ENCODE data around the gene TUBA4B. TPM values are rescaled to one million over a fixed set of nuclear protein-coding genes. Genes with fewer than 3 reads are reported as not detected.

Gene TUBA4B
- total RNA-seq, 2 donors from 2014 or later: not detected

GRCh38 chr2:219277703-219278654 lies 24.9 kb downstream of the TUBA4B start:
- H3K27me3 ChIP-seq (replicated peaks; ENCODE audit: insufficient read depth): no peaks in the 10 kb centered on the region
- TF ChIP-seq POLR2A (IDR thresholded peaks at IDR 0.05): no peak
- peak; percentile 81 for TF ChIP-seq POLR2AphosphoS5 (IDR thresholded peaks at IDR 0.05)
- TF ChIP-seq, protein P1, sequence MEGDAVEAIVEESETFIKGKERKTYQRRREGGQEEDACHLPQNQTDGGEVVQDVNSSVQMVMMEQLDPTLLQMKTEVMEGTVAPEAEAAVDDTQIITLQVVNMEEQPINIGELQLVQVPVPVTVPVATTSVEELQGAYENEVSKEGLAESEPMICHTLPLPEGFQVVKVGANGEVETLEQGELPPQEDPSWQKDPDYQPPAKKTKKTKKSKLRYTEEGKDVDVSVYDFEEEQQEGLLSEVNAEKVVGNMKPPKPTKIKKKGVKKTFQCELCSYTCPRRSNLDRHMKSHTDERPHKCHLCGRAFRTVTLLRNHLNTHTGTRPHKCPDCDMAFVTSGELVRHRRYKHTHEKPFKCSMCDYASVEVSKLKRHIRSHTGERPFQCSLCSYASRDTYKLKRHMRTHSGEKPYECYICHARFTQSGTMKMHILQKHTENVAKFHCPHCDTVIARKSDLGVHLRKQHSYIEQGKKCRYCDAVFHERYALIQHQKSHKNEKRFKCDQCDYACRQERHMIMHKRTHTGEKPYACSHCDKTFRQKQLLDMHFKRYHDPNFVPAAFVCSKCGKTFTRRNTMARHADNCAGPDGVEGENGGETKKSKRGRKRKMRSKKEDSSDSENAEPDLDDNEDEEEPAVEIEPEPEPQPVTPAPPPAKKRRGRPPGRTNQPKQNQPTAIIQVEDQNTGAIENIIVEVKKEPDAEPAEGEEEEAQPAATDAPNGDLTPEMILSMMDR (IDR thresholded peaks at IDR 0.05): peak; percentile 93 to 98 (median 95)
- 29% methylated on average over 25 of the region's 25 CpGs for WGBS
- peaks cover 13% of the 10 kb centered on the region for H3K4me1 ChIP-seq (replicated peaks)
- peak; percentile 70 for DNase-seq (ENCODE audit: low spot score)
- intact Hi-C loops (cut with DNase I): loop anchor here (2.0 kb wide), 1 partner anchor 17 kb away; no protein-coding TSS in a partner anchor
- no peaks in the 10 kb centered on the region for H3K9me3 ChIP-seq
- H3K4me3 ChIP-seq: no peak overlapping the region
- peaks cover 0 to 8% of the 10 kb centered on the region in 2 donors for H3K36me3 ChIP-seq
- peak overlapping the region; percentile 94 to 98 for H3K27ac ChIP-seq

DNA sequence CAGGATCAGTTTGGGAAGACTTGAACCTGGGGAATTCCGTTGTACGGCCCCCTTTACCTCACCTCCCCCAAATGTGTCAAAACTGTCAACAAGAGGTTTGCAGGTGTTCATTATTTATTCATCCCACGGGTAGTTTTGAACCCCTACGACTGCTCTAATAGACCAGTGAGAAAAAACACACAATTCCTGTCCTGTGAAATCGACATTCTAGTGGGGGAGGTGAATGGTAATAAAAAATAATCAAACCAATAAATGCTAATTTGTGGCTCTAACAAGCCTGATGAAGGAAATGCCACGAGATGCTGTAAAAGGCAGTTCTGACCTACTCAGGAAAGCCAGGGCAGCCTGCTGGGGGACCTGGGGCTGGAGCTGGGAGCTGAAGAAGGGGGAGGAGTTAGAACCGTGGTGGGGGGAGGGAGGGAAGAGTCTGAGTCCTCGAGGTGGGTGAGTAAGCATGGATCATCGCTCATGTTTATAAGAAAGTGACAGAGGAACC lies 25.7 kb downstream of the TUBA4B start:
- H3K9me3 ChIP-seq: no peaks in the 10 kb centered on the region
- peaks cover 13% of the 10 kb centered on the region for H3K4me1 ChIP-seq (replicated peaks)
- intact Hi-C loops (cut with DNase I): loop anchor here (2.0 kb wide), 1 partner anchor 16 kb away; no protein-coding TSS in a partner anchor
- H3K27me3 ChIP-seq (replicated peaks; ENCODE audit: insufficient read depth): no peaks in the 10 kb centered on the region
- H3K36me3 ChIP-seq: peaks cover 0 to 9% of the 10 kb centered on the region in 2 donors
- 9% methylated on average over 9 of the region's 9 CpGs for WGBS
- DNase-seq (ENCODE audit: low spot score): no peak
- peak overlapping the region; percentile 94 to 98 for H3K27ac ChIP-seq
- H3K4me3 ChIP-seq: peak overlapping the region; percentile 64 to 77
- TF ChIP-seq POLR2A (IDR thresholded peaks at IDR 0.05): no peak
- TF ChIP-seq, protein P1 (IDR thresholded peaks at IDR 0.05): peak in 1 of 4 experiments; percentile 21

DNA sequence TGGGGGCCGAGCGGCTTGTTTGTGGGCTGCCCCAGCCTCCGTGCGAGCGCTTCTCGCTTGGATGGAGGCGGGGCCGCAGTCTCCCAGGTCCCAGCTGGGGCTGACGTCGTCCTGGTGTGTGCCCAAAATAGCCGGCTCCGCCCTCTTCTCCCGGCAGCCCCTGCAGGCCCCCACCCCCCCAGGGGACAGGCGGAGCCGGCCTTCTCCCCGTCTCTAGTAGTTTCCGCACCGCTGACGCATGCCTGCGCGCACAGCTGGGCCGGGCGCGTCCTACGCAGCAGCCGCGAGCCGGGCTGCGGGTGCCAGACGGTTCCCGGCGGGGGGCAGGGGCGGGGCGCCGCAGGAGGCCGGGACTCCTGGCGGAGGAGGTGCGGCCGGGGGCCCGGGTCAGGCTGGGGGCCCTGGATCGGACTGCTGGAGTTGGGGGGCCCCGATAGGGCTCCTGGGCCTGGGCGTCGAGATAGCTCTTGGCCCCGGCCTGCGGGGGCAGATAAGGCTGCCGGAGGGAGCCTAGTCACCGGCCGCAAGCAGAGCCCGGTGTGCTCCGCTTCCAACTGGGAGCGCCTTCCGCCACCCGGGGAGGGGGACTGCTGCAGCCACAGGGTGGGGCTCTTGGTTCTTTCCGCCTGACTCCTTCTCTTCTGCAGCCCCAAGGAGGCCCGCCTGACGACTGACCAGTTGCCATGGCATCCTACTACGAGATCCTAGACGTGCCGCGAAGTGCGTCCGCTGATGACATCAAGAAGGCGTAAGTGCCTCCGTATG lies 26.3 kb downstream of the TUBA4B start, which contains the start of gene DNAJB2:
Gene DNAJB2 (plus strand): TSS at position 216 of the 765 bp plus-strand sequence. CDS start 468 bp downstream, at position 684.
- peak; percentile 99 for DNase-seq (ENCODE audit: low spot score)
- peak within 1 kb of the TSS; percentile 94 to 98 for H3K27ac ChIP-seq
- intact Hi-C loops (cut with DNase I): loop anchor here (2.0 kb wide), 1 partner anchor 15 kb away; no protein-coding TSS in a partner anchor
- peaks cover 13% of the 10 kb centered on the region for H3K4me1 ChIP-seq (replicated peaks)
- H3K27me3 ChIP-seq (replicated peaks; ENCODE audit: insufficient read depth): no peaks in the 10 kb centered on the region
- TF ChIP-seq, protein P1 (IDR thresholded peaks at IDR 0.05): no peak
- TF ChIP-seq POLR2AphosphoS5 (IDR thresholded peaks at IDR 0.05) (peak; percentile 98), POLR2A (IDR thresholded peaks at IDR 0.05) (peak; percentile 95)
- H3K9me3 ChIP-seq: no peaks in the 10 kb centered on the region
- H3K4me3 ChIP-seq: peak within 1 kb of the TSS; percentile 64 to 77
- peaks cover 0 to 9% of the 10 kb centered on the region in 2 donors for H3K36me3 ChIP-seq
- WGBS: 1% methylated on average over 51 of the region's 65 CpGs

GRCh38 chr2:219279916-219280516 lies 27.0 kb downstream of the TUBA4B start:
- TF ChIP-seq, protein P1 (IDR thresholded peaks at IDR 0.05): no peak
- no peak for TF ChIP-seq POLR2A (IDR thresholded peaks at IDR 0.05)
- no peak for TF ChIP-seq POLR2AphosphoS5 (IDR thresholded peaks at IDR 0.05)
- 43% methylated on average over 12 of the region's 12 CpGs for WGBS
- H3K27ac ChIP-seq: peak overlapping the region; percentile 94 to 98
- no peaks in the 10 kb centered on the region for H3K27me3 ChIP-seq (replicated peaks; ENCODE audit: insufficient read depth)
- H3K36me3 ChIP-seq: peaks cover 0 to 16% of the 10 kb centered on the region in 2 donors
- intact Hi-C loops (cut with DNase I): loop anchor here (2.0 kb wide), 1 partner anchor 15 kb away; no protein-coding TSS in a partner anchor
- H3K4me3 ChIP-seq: peak overlapping the region; percentile 64 to 77
- H3K9me3 ChIP-seq: no peaks in the 10 kb centered on the region
- H3K4me1 ChIP-seq (replicated peaks): peaks cover 13% of the 10 kb centered on the region
- DNase-seq (ENCODE audit: low spot score): no peak

Data from prostate gland (tissue), 2 donors.